Hematopoietic multipotent progenitor cell treated with erythropoietin and hydrocortisone succinate and interleukin-3 and kit ligand, for 8 days (in vitro differentiated cells): Measurements from ENCODE around the gene NPTX2.

ENCODE experiments used
- DNase-seq: peaks from one replicate; pipeline ENCODE4 v3.0.0-alpha.2; 2015

NPTX2 gene

GRCh38 chr7:98655611-98656010 is 38.5 kb downstream of the NPTX2 start:
- no peak for DNase-seq

- DNase-seq = no peak
Observed at GRCh38 chr7:98656899-98657298, 39.8 kb downstream of the NPTX2 start.

- no peak for DNase-seq
Observed at GRCh38 chr7:98657736-98658135, 40.7 kb downstream of the NPTX2 start.

GRCh38 chr7:98659756-98660155 is 42.7 kb downstream of the NPTX2 start:
- DNase-seq = no peak

- no peak for DNase-seq
Observed at GRCh38 chr7:98661607-98662006, 44.5 kb downstream of the NPTX2 start.

- no peak for DNase-seq
Observed at GRCh38 chr7:98662289-98662688, 45.2 kb downstream of the NPTX2 start.

GRCh38 chr7:98664882-98665281 is 47.8 kb downstream of the NPTX2 start:
- DNase-seq = no peak

GRCh38 chr7:98668255-98668654 is 51.2 kb downstream of the NPTX2 start:
- no peak for DNase-seq

GRCh38 chr7:98669329-98670000 is 52.4 kb downstream of the NPTX2 start:
- DNase-seq = no peak

- no peak for DNase-seq
Observed at GRCh38 chr7:98670186-98670585, 53.1 kb downstream of the NPTX2 start.

- no peak for DNase-seq
Observed at GRCh38 chr7:98671733-98672331, 54.7 kb downstream of the NPTX2 start.

- no peak for DNase-seq
Observed at GRCh38 chr7:98674461-98674860, 57.4 kb downstream of the NPTX2 start.

GRCh38 chr7:98674881-98675280 is 57.8 kb downstream of the NPTX2 start:
- DNase-seq = no peak

- no peak for DNase-seq
Observed at GRCh38 chr7:98678215-98678614, 61.1 kb downstream of the NPTX2 start.
